IPS DF 4.7 (cell line): ENCODE results near the gene GADD45A.

Source experiments
- DNase-seq: peaks from one replicate; pipeline ENCODE4 v3.0.0-alpha.2; 2013; ENCODE audit warnings: low spot score; ENCODE audit errors: extremely low read depth

Gene GADD45A

DNA sequence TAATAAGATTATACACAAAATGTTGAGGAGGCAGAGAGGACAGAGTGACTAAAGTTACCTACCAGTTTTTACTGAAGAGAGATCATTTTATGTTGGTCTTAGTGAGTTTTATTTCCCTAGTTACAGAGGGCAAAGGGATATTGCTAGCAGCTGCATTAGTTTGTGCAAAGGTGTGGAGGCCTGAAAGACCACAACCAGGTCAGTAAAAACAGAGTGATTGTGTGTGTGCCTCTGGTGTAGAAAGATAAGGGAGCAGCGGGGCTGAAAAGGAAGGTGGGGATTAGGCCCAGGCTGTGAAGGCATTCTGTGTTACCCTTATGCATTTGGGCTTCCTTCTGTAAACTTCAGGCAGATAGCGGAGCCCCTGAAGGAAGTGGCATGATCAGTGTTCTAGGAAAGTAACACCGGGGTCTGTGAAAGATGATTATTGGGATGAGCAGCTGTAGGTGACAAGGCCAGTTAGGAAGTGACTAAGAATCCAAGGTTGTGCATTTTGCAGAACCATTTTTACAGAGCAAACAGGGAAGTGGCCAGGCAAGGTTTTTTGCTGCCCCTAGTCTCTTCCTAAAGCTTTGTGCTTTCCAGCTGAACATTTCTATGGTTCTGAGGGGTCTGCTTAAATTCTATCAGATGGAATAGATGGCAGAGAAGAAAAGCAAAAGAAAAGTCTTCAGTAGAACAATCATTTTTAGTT lies 3.7 kb downstream of the GADD45A start:
- no peak for DNase-seq

- DNase-seq = no peak
Measured at GRCh38 chr1:67689267-67690017, 4.4 kb downstream of the GADD45A start.

GRCh38 chr1:67690018-67690363 lies 5.0 kb downstream of the GADD45A start:
- DNase-seq = no peak

DNA sequence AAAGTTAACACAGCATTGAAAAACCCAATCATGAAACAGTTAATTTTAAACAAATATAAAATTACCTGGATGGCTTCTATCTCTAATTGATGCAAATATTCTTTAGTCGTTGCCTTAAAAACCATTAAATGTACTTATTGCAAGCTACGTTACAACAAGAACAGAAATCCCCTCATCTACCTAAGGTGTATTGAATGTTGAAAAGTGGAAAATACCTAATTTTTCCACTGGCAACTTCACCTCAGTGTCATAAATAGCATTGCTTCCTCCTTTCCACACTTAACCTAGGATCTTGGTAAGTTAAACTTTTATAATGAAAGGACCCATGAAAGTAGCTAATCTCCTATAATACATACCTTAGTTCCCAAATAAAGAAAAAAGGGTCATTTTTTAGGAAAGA lies 5.4 kb downstream of the GADD45A start:
- no peak for DNase-seq

- no peak for DNase-seq
Measured at GRCh38 chr1:67691712-67692111, 6.7 kb downstream of the GADD45A start.

GRCh38 chr1:67695963-67696362 lies 11.0 kb downstream of the GADD45A start:
- DNase-seq = no peak

DNA sequence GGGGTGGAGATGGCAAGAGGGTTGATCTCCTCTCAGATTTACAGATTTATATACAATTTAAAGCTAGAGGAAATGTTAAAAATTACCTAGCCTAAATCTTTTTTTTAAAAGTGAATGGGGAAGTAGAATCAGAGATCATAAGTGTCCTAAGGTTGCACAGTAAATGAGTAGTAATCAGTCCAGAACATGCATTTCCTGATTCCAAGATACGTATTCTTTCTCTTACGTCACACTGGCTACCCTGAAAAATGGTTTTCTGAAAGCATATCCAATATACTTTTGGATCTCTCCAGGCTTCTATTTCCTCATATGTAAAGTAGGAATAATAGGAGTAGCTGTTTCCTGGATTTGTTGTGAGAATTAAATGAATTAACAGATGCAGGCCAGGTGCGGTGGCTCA lies 11.7 kb downstream of the GADD45A start:
- DNase-seq = no peak

GRCh38 chr1:67700220-67700619 lies 15.2 kb downstream of the GADD45A start:
- DNase-seq = no peak

DNA sequence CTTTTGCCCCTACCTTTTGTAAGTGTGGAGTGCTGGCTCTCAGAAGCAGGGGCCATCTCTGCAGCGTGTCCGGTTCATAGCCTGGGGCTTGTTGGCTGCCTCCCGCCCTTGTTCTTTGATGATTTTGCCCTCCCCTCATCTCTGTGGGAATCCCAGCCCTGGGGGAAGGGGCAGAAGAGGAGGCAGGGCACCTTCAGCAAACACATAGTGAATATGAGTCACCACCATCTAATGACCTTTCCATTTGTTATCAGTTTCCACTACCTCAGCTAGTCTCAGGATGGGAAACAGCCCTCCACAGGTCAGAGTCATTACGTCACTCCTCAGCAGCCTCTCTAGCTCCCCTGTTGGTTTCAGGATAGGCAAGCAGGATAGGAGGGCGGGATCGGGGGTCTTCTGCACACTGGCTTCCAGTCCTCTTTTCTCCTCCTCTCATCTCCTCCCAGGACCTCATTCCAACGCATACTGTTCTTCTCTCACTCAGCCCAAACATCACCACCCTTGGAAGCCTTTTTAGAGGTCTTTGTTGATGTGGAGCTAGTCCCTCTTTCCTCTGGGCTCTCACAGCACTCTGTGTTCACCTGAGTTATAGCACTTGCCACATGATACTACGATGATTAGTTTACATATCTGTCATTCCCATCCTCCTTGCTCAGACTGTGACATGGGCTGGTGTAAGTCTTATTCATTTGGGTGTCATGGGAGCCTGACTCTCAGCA lies 15.8 kb downstream of the GADD45A start:
- DNase-seq = no peak

GRCh38 chr1:67701876-67702275 lies 16.9 kb downstream of the GADD45A start:
- DNase-seq = no peak

- DNase-seq = no peak
Measured at GRCh38 chr1:67704351-67704750, 19.4 kb downstream of the GADD45A start.

- DNase-seq = no peak
Measured at GRCh38 chr1:67705735-67706453, 20.9 kb downstream of the GADD45A start.

- DNase-seq = no peak
Measured at GRCh38 chr1:67708606-67709005, 23.6 kb downstream of the GADD45A start.

DNA sequence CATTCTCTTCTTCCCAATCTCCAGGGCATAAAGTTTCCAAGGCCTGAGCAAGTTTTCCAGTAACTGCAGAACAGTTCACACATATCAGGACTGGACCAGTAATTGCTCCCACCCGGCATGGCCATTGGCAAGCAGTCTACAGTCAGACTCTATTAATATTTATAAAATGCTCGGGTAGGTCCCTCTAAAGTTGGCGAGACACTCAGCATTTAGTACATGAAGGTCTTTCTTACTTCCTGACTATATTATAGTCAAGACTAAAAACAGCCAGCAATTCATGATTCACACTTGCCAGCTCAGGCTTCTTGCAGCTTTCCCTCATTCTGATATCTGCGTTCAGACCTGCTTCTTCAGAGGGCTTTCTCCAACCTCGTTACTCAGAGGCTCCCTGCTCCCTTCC lies 25.4 kb downstream of the GADD45A start:
- no peak for DNase-seq

GRCh38 chr1:67711158-67711854 lies 26.3 kb downstream of the GADD45A start:
- DNase-seq = no peak

DNA sequence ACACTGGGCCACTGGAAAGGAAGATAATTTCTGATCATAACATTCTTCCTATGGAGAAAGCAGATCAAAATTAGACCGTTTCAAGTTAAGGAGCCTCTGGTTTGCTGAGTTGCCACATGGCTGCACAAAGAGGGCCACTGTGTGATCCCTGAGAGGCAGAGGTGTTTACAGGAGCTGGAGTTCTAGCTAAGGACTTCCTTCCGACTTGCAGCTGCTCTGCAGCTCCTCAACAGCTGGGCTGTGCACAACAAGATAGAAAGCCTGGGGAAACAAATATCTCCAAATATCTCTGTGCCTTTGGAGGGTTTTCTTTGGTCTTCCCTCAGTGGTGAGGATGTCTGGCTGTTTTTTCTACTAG lies 26.8 kb downstream of the GADD45A start:
- DNase-seq = no peak

GRCh38 chr1:67713057-67713846 lies 28.3 kb downstream of the GADD45A start:
- no peak for DNase-seq

- DNase-seq = no peak
Measured at GRCh38 chr1:67715819-67716218, 30.8 kb downstream of the GADD45A start.

- DNase-seq = no peak
Measured at GRCh38 chr1:67716800-67717199, 31.8 kb downstream of the GADD45A start.

- DNase-seq = no peak
Measured at GRCh38 chr1:67717876-67718275, 32.9 kb downstream of the GADD45A start.
